HCT116 (cell line): ENCODE measurements around the gene DDTL. TPM values are rescaled to one million over a fixed set of nuclear protein-coding genes. Genes with fewer than 3 reads are reported as not detected.
"Not testable (repeated sequence)": the region's sequence is repeated elsewhere in the genome, so short reads cannot be mapped to it uniquely, and the experiment has no call there.

ENCODE experiments used
- ATAC-seq: fragments of 200-7000 bp; cut with Tn5 transposase; 2 replicates; pipeline ENCODE4 v1.9.1; 2020; ENCODE audit warnings: mild to moderate bottlenecking, moderate library complexity
- BruUV-seq: library from RNA; stranded (reverse); fragments of 400-500 nt; replicated peaks from 2 replicates; lab custom pipeline; 2021; lab: Mats Ljungman, UMichigan
- CTCF ChIA-PET: fragments of 300-600 bp; sonication (Branson Sonifier 250); formaldehyde crosslinking; loops from one replicate; lab custom pipeline; 2021; ENCODE audit warnings: antibody characterized with exemption; lab: Charles Lee
- POLR2A ChIA-PET: fragments of 300-600, 350-600 bp; sonication (Branson Sonifier 250); formaldehyde crosslinking; loops from one replicate; lab custom pipeline; 2021; ENCODE audit warnings: antibody characterized with exemption; lab: Charles Lee
- RAD21 ChIA-PET, 2 experiments: fragments of 300-600 bp; sonication (Branson Sonifier 250); formaldehyde crosslinking; loops; one replicate each; lab custom pipeline; 2023; ENCODE audit warnings: low total read pairs in 2 of 2; ENCODE audit not compliant: uncharacterized antibody in 2 of 2, unreplicated experiment in 2 of 2, low non-redundant PET in 1 of 2; lab: Charles Lee
- DNase-seq: peaks from one replicate; pipeline ENCODE4 v3.0.0-alpha.2; 2010; ENCODE audit warnings: low read depth, low spot score
- H2AFZ ChIP-seq: fragments of 200-600 bp; shearing (Covaris generic), sonication (generic); 2 replicates; pipeline ENCODE4 v1.6.1; 2017; ENCODE audit warnings: low read depth, mixed run types, mixed read lengths, antibody characterized with exemption, low read length; ENCODE audit not compliant: poor library complexity, severe bottlenecking
- H3K27ac ChIP-seq: 2 replicates; pipeline ENCODE4 v1.5.1; 2012; ENCODE audit warnings: low read depth, low read length
- H3K27me3 ChIP-seq: fragments of 200-600 bp; sonication (generic); 2 replicates; pipeline ENCODE4 v1.6.1; 2016; ENCODE audit warnings: mixed run types, low read length, mixed read lengths; ENCODE audit not compliant: insufficient read depth
- H3K36me3 ChIP-seq, 2 experiments: fragments of 200-500 bp in 1 of 2; fragments of 200-600 bp in 1 of 2; sonication (Bioruptor generic) in 1 of 2; sonication (generic) in 1 of 2; 2 replicates each; pipeline versions ENCODE4 v1.5.1 to v1.6.1; 2014 to 2016; ENCODE audit warnings: low read length in 2 of 2, inconsistent platforms in 1 of 2, mixed read lengths in 1 of 2, mixed run types in 1 of 2; ENCODE audit not compliant: insufficient read depth in 2 of 2, control insufficient read depth in 1 of 2
- H3K4me1 ChIP-seq, 2 experiments: fragments of 200-600 bp in 1 of 2; sonication (generic) in 1 of 2; 2 replicates each; pipeline versions ENCODE4 v1.5.1 to v1.6.1; 2012 to 2017; ENCODE audit warnings: low read length in 2 of 2, inconsistent platforms in 1 of 2, mild to moderate bottlenecking in 1 of 2, mixed read lengths in 1 of 2, mixed run types in 1 of 2, moderate library complexity in 1 of 2; ENCODE audit not compliant: insufficient read depth in 2 of 2, control insufficient read depth in 1 of 2
- H3K4me2 ChIP-seq: fragments of 200-600 bp; sonication (generic); 2 replicates; pipeline ENCODE4 v1.6.1; 2017; ENCODE audit warnings: mixed run types, low read length, mixed read lengths
- H3K4me3 ChIP-seq, 2 experiments: fragments of 200-600 bp in 1 of 2; sonication (generic) in 1 of 2; replicated peaks in 1 of 2; 2 replicates each; pipeline ENCODE4 v1.5.1; 2011 to 2016; ENCODE audit warnings: low read length in 2 of 2, control low read depth in 1 of 2, low read depth in 1 of 2, mild to moderate bottlenecking in 1 of 2, mixed read lengths in 1 of 2, mixed run types in 1 of 2
- H3K79me2 ChIP-seq: fragments of 200-600 bp; sonication (generic); 2 replicates; pipeline ENCODE4 v1.6.1; 2017; ENCODE audit warnings: mild to moderate bottlenecking, mixed run types, low read length, moderate library complexity, mixed read lengths; ENCODE audit not compliant: insufficient read depth
- H3K9ac ChIP-seq: fragments of 200-600 bp; sonication (generic); 2 replicates; pipeline ENCODE4 v1.6.1; 2016; ENCODE audit warnings: low read length, mixed read lengths
- H3K9me2 ChIP-seq: fragments of 200-600 bp; sonication (generic), shearing (Covaris generic); 2 replicates; pipeline ENCODE4 v1.6.1; 2017; ENCODE audit warnings: mixed run types, mild to moderate bottlenecking, moderate library complexity; ENCODE audit not compliant: insufficient read depth
- H3K9me3 ChIP-seq, 2 experiments: fragments of 200-500 bp in 1 of 2; fragments of 200-600 bp in 1 of 2; sonication (Bioruptor generic) in 1 of 2; sonication (generic) in 1 of 2; 2 replicates each; pipeline ENCODE4 v1.6.1; 2014 to 2017; ENCODE audit warnings: low read length in 2 of 2, mixed read lengths in 2 of 2, inconsistent platforms in 1 of 2, low read depth in 1 of 2, mild to moderate bottlenecking in 1 of 2, mixed run types in 1 of 2, moderate library complexity in 1 of 2; ENCODE audit not compliant: control insufficient read depth in 1 of 2, insufficient read depth in 1 of 2
- H4K20me1 ChIP-seq: fragments of 200-600 bp; sonication (generic), shearing (Covaris generic); 2 replicates; pipeline ENCODE4 v1.6.1; 2017; ENCODE audit warnings: mixed run types, mild to moderate bottlenecking, moderate library complexity; ENCODE audit not compliant: insufficient read depth
- intact Hi-C: fragments of 100-400 bp; cut with micrococcal nuclease; formaldehyde crosslinking; loops from 2 replicates; pipeline ENCODE4 v1.10.0; 2022
- total RNA-seq: library from RNA; stranded (reverse); gene quantifications from one replicate; pipeline ENCODE4 v1.2.1, GENCODE V29; 2021; ENCODE audit not compliant: unreplicated experiment

DDTL gene
- total RNA-seq, 1 experiment from 2014 or later, result 3.4 TPM

- intact Hi-C loops, result loop anchor here (10.0 kb wide), 1 partner anchor 189 kb away; the partner anchor contains the start of genes C22orf15 and CHCHD10
Observed at GRCh38 chr22:23953485-23953884, 13.2 kb upstream of the DDTL start.

DNA sequence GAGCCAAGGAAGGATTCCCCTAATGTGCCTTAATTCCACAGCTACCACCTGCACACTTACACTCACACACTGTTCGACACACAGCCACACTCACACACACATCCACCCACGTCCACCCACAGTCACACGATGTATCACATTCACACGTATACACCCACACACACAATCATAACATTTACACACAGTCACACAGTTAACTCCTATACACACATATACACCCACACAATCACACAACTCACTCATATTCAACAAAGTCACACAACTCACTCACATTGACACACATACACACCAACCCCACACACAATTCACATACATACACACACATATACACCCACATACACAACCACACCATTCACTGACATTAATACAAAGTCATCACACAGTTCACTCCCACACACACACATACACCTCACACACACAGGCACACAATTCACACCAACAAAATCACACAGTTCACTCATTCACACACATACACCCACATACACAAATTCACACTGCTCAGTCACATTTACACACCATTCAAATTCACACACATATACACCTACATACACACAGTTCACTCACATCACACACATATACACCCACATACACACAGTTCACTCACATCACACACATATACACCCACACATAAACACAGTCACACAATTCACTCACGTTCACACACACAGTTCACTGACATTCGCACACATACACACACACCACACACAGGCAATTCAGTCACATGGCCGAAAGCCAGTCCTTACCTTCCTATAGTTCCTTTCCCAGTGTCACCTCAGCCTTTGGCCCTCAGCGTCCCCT lies 12.3 kb upstream of the DDTL start:
- H3K9me3 ChIP-seq, H4K20me1 ChIP-seq, POLR2A ChIA-PET, CTCF ChIA-PET, H3K27me3 ChIP-seq, ATAC-seq, H3K9me2 ChIP-seq, H3K4me1 ChIP-seq, H3K4me3 ChIP-seq, RAD21 ChIA-PET, H3K36me3 ChIP-seq, DNase-seq, H3K9ac ChIP-seq, BruUV-seq, H3K4me2 ChIP-seq, H3K79me2 ChIP-seq, H3K27ac ChIP-seq, H2AFZ ChIP-seq: not testable (repeated sequence)
- intact Hi-C loops, result loop anchor here (10.0 kb wide), 1 partner anchor 190 kb away; the partner anchor contains the start of genes C22orf15 and CHCHD10

More at GRCh38 chr22:23953485-23953884, 13.2 kb upstream of the DDTL start:
- H3K27me3 ChIP-seq, H3K27ac ChIP-seq, H3K4me2 ChIP-seq, DNase-seq, H3K9me3 ChIP-seq, RAD21 ChIA-PET, BruUV-seq, H3K4me1 ChIP-seq, H3K9ac ChIP-seq, CTCF ChIA-PET, H2AFZ ChIP-seq, H3K4me3 ChIP-seq, POLR2A ChIA-PET, H4K20me1 ChIP-seq, H3K9me2 ChIP-seq, H3K36me3 ChIP-seq, H3K79me2 ChIP-seq, ATAC-seq: not testable (repeated sequence)

- H4K20me1 ChIP-seq, H2AFZ ChIP-seq, H3K27ac ChIP-seq, CTCF ChIA-PET, ATAC-seq, H3K9me2 ChIP-seq, DNase-seq, H3K4me1 ChIP-seq, H3K9ac ChIP-seq, H3K79me2 ChIP-seq, H3K27me3 ChIP-seq, H3K4me3 ChIP-seq, H3K4me2 ChIP-seq, RAD21 ChIA-PET, BruUV-seq, POLR2A ChIA-PET, H3K36me3 ChIP-seq, H3K9me3 ChIP-seq: not testable (repeated sequence)
- intact Hi-C loops, result loop anchor here (5.0 to 10.0 kb wide), 3 partner anchors 93 to 413 kb away; partner anchors contain the start of genes C22orf15 and CHCHD10
Observed at GRCh38 chr22:23954991-23955305, 11.7 kb upstream of the DDTL start.

GRCh38 chr22:23955886-23956285 lies 10.8 kb upstream of the DDTL start:
- POLR2A ChIA-PET, ATAC-seq, DNase-seq, H3K4me3 ChIP-seq, H3K9me2 ChIP-seq, H3K27me3 ChIP-seq, H3K4me1 ChIP-seq, H3K9ac ChIP-seq, BruUV-seq, H3K27ac ChIP-seq, H4K20me1 ChIP-seq, H3K9me3 ChIP-seq, H3K36me3 ChIP-seq, H3K4me2 ChIP-seq, H3K79me2 ChIP-seq, H2AFZ ChIP-seq: not testable (repeated sequence)
- intact Hi-C loops, result loop anchor here (5.0 to 10.0 kb wide), 3 partner anchors 94 to 414 kb away; partner anchors contain the start of genes C22orf15 and CHCHD10
- ChIA-PET CTCF (interaction anchor here (0.7 to 0.8 kb wide), 3 partner anchors 92 to 98 kb away, joined by 4 to 7 read pairs (median 6); partner anchors contain the start of gene SLC2A11), RAD21 (interaction anchor here in 1 of 2 experiments (1.1 to 1.3 kb wide), 2 partner anchors 67 to 94 kb away, joined by 3 read pairs; no protein-coding TSS in a partner anchor)
